ENCODE results near the gene CHMP5.

The CHMP5 gene

GRCh38 chr9:33264473-33265177 is at the start of gene CHMP5, which contains the start of gene BAG1:
TSS of gene CHMP5 (plus strand) at chr9:33265049. CDS start at chr9:33265079, 30 bp downstream.
TSS of gene BAG1 (minus strand) at chr9:33264708.
- CTCF ChIA-PET, result interaction anchor here (0.9 kb wide), 1 partner anchor 38 kb away, joined by 5 read pairs; no protein-coding TSS in a partner anchor
- peak; percentile 100 for DNase-seq
- Mint-ChIP-seq H3K27ac (peak within 1 kb of the TSS; percentile 96), H3K9me3 (no peaks in the 10 kb centered on the region), H3K27me3 (no peaks in the 10 kb centered on the region), H3K36me3 (peaks cover 54% of the 10 kb centered on the region), H3K4me3 (peak within 1 kb of the TSS; percentile 83), H3K4me1 (peaks cover 55% of the 10 kb centered on the region)

- H3K36me3 Mint-ChIP-seq, result no peaks in the 10 kb centered on the region
- CTCF ChIA-PET, result no interaction called here
- no peak for DNase-seq
Measured at GRCh38 chr9:33220681-33221567, 43.9 kb upstream of the CHMP5 start.

GRCh38 chr9:33221568-33221884 is 43.3 kb upstream of the CHMP5 start:
- H3K4me3 Mint-ChIP-seq, result no peak overlapping the region
- peaks cover 36% of the 10 kb centered on the region for H3K4me1 Mint-ChIP-seq
- no peak overlapping the region for H3K27ac Mint-ChIP-seq

More at GRCh38 chr9:33220681-33221567, 43.9 kb upstream of the CHMP5 start:
- H3K4me3 Mint-ChIP-seq, result no peak overlapping the region
- no peak overlapping the region for H3K27ac Mint-ChIP-seq
- H3K4me1 Mint-ChIP-seq, result peaks cover 31% of the 10 kb centered on the region
- H3K27me3 Mint-ChIP-seq, result peaks cover 37% of the 10 kb centered on the region
- no peaks in the 10 kb centered on the region for H3K9me3 Mint-ChIP-seq

GRCh38 chr9:33222031-33222430 is 42.8 kb upstream of the CHMP5 start:
- Mint-ChIP-seq H3K36me3 (no peaks in the 10 kb centered on the region), H3K4me3 (no peak overlapping the region), H3K27me3 (peaks cover 26% of the 10 kb centered on the region), H3K4me1 (peaks cover 41% of the 10 kb centered on the region), H3K27ac (no peak overlapping the region), H3K9me3 (no peaks in the 10 kb centered on the region)
- DNase-seq, result no peak
- CTCF ChIA-PET, result interaction anchor here (2.1 kb wide), 1 partner anchor 11 kb away, joined by 12 read pairs; no protein-coding TSS in a partner anchor

More at GRCh38 chr9:33221568-33221884, 43.3 kb upstream of the CHMP5 start:
- H3K36me3 Mint-ChIP-seq, result no peaks in the 10 kb centered on the region
- H3K27me3 Mint-ChIP-seq, result peaks cover 31% of the 10 kb centered on the region
- CTCF ChIA-PET, result no interaction called here
- H3K9me3 Mint-ChIP-seq, result no peaks in the 10 kb centered on the region
- DNase-seq, result no peak

GRCh38 chr9:33223696-33224095 is 41.2 kb upstream of the CHMP5 start:
- peaks cover 23% of the 10 kb centered on the region for H3K27me3 Mint-ChIP-seq
- H3K36me3 Mint-ChIP-seq, result no peaks in the 10 kb centered on the region
- H3K9me3 Mint-ChIP-seq, result no peaks in the 10 kb centered on the region
- no peak overlapping the region for H3K27ac Mint-ChIP-seq
- peaks cover 41% of the 10 kb centered on the region for H3K4me1 Mint-ChIP-seq
- no peak overlapping the region for H3K4me3 Mint-ChIP-seq
- CTCF ChIA-PET, result interaction anchor here (0.8 to 2.2 kb wide), 3 partner anchors 9 to 142 kb away, joined by 4 to 12 read pairs (median 7); no protein-coding TSS in a partner anchor
- DNase-seq, result no peak

GRCh38 chr9:33225319-33226147 is 39.3 kb upstream of the CHMP5 start:
- H3K4me1 Mint-ChIP-seq, result peaks cover 38% of the 10 kb centered on the region
- no peaks in the 10 kb centered on the region for H3K36me3 Mint-ChIP-seq
- H3K27ac Mint-ChIP-seq, result peak overlapping the region; percentile 16
- peak; percentile 83 for DNase-seq
- no peak overlapping the region for H3K4me3 Mint-ChIP-seq
- H3K27me3 Mint-ChIP-seq, result peaks cover 20% of the 10 kb centered on the region
- CTCF ChIA-PET, result interaction anchor here (0.6 to 4.4 kb wide), 28 partner anchors 11 to 846 kb away, joined by 3 to 38 read pairs (median 4); partner anchors contain the start of genes B4GALT1, SMU1 and SPINK4
- no peaks in the 10 kb centered on the region for H3K9me3 Mint-ChIP-seq

GRCh38 chr9:33227008-33227398 is 37.8 kb upstream of the CHMP5 start:
- H3K27me3 Mint-ChIP-seq, result peaks cover 30% of the 10 kb centered on the region
- H3K27ac Mint-ChIP-seq, result no peak overlapping the region
- no peak overlapping the region for H3K4me3 Mint-ChIP-seq

GRCh38 chr9:33227741-33228140 is 37.1 kb upstream of the CHMP5 start:
- Mint-ChIP-seq H3K27me3 (peaks cover 33% of the 10 kb centered on the region), H3K9me3 (no peaks in the 10 kb centered on the region), H3K36me3 (no peaks in the 10 kb centered on the region), H3K4me1 (peaks cover 23% of the 10 kb centered on the region), H3K4me3 (no peak overlapping the region), H3K27ac (no peak overlapping the region)
- CTCF ChIA-PET, result interaction anchor here (2.2 to 4.4 kb wide), 2 partner anchors 8 to 58 kb away, joined by 16 to 38 read pairs; partner anchors contain the start of gene B4GALT1
- DNase-seq, result no peak

More at GRCh38 chr9:33227008-33227398, 37.8 kb upstream of the CHMP5 start:
- CTCF ChIA-PET, result interaction anchor here (0.7 to 4.4 kb wide), 13 partner anchors 9 to 172 kb away, joined by 3 to 38 read pairs (median 7); partner anchors contain the start of genes B4GALT1, SMU1 and SPINK4
- H3K9me3 Mint-ChIP-seq, result no peaks in the 10 kb centered on the region
- H3K4me1 Mint-ChIP-seq, result peaks cover 24% of the 10 kb centered on the region
- H3K36me3 Mint-ChIP-seq, result no peaks in the 10 kb centered on the region
- DNase-seq, result no peak

GRCh38 chr9:33228606-33229005 is 36.2 kb upstream of the CHMP5 start:
- Mint-ChIP-seq H3K9me3 (no peaks in the 10 kb centered on the region), H3K4me1 (peaks cover 22% of the 10 kb centered on the region), H3K27me3 (peaks cover 33% of the 10 kb centered on the region), H3K36me3 (no peaks in the 10 kb centered on the region), H3K4me3 (no peak overlapping the region), H3K27ac (no peak overlapping the region)
- CTCF ChIA-PET, result interaction anchor here (4.4 kb wide), 1 partner anchor 59 kb away, joined by 38 read pairs; the partner anchor contains the start of gene B4GALT1
- DNase-seq, result no peak

GRCh38 chr9:33229359-33230114 is 35.3 kb upstream of the CHMP5 start:
- no peak for DNase-seq
- peaks cover 21% of the 10 kb centered on the region for H3K4me1 Mint-ChIP-seq
- no peak overlapping the region for H3K27ac Mint-ChIP-seq
- CTCF ChIA-PET, result interaction anchor here (1.8 kb wide), 1 partner anchor 11 kb away, joined by 3 read pairs; the partner anchor contains the start of gene SPINK4
- no peaks in the 10 kb centered on the region for H3K36me3 Mint-ChIP-seq
- H3K27me3 Mint-ChIP-seq, result peaks cover 33% of the 10 kb centered on the region
- H3K9me3 Mint-ChIP-seq, result no peaks in the 10 kb centered on the region
- H3K4me3 Mint-ChIP-seq, result no peak overlapping the region

GRCh38 chr9:33230756-33231622 is 33.9 kb upstream of the CHMP5 start:
- H3K27me3 Mint-ChIP-seq, result peaks cover 41% of the 10 kb centered on the region
- H3K27ac Mint-ChIP-seq, result no peak overlapping the region
- no peak for DNase-seq
- no peak overlapping the region for H3K4me3 Mint-ChIP-seq
- CTCF ChIA-PET, result interaction anchor here (1.8 kb wide), 1 partner anchor 9 kb away, joined by 3 read pairs; the partner anchor contains the start of gene SPINK4
- peaks cover 9% of the 10 kb centered on the region for H3K4me1 Mint-ChIP-seq
- H3K36me3 Mint-ChIP-seq, result no peaks in the 10 kb centered on the region
- no peaks in the 10 kb centered on the region for H3K9me3 Mint-ChIP-seq

- Mint-ChIP-seq H3K4me3 (no peak overlapping the region), H3K27me3 (peaks cover 47% of the 10 kb centered on the region), H3K4me1 (peaks cover 4% of the 10 kb centered on the region), H3K9me3 (no peaks in the 10 kb centered on the region), H3K27ac (no peak overlapping the region), H3K36me3 (no peaks in the 10 kb centered on the region)
- CTCF ChIA-PET, result interaction anchor here (1.8 kb wide), 1 partner anchor 9 kb away, joined by 3 read pairs; the partner anchor contains the start of gene SPINK4
- DNase-seq, result no peak
Measured at GRCh38 chr9:33231623-33231942, 33.3 kb upstream of the CHMP5 start.
